K562 (cell line): ENCODE measurements around the gene EXOSC9. TPM values are rescaled to one million over a fixed set of nuclear protein-coding genes. Genes with fewer than 3 reads are reported as not detected.

ENCODE experiments used
- ATAC-seq: fragments of 200-7000 bp; cut with Tn5 transposase; 3 replicates; pipeline ENCODE4 v1.9.1; 2020; ENCODE audit warnings: moderate library complexity
- BruUV-seq: library from RNA; stranded (reverse); fragments of 400-500 nt; replicated peaks from 2 replicates; lab custom pipeline; 2021; lab: Mats Ljungman, UMichigan
- CTCF ChIA-PET: fragments of 300-600 bp; formaldehyde crosslinking; extraction: SDS; loops from one replicate; lab custom pipeline; 2021; ENCODE audit warnings: low intra/inter-chr PET ratio; lab: Yijun Ruan, JAX
- POLR2A ChIA-PET: fragments of 300-600, 350-650 bp; sonication (Branson Sonifier 250); formaldehyde crosslinking; extraction: SDS; loops from one replicate; lab custom pipeline; 2021; ENCODE audit warnings: antibody characterized with exemption, inconsistent platforms; lab: Yijun Ruan, JAX
- DNase-seq, 4 experiments: peaks; one replicate each; pipeline versions ENCODE4 v3.0.0 to v3.0.0-alpha.2; 2011 to 2018; ENCODE audit warnings: low spot score in 3 of 4, mixed read lengths in 3 of 4; ENCODE audit errors: extremely low read depth in 1 of 4
- FAIRE-seq: peaks from 2 replicates; lab custom pipeline; 2011; peaks lifted over from hg19 to GRCh38; lab: Jason Lieb, UNC
- H2AFZ ChIP-seq: 2 replicates; pipeline ENCODE4 v1.6.0; 2011; ENCODE audit warnings: low read depth, low read length, control low read depth, inconsistent platforms
- H3K27ac ChIP-seq: fragments of 200-600 bp; 3 replicates; pipeline ENCODE4 v1.8.0; 2011; ENCODE audit warnings: low read depth, mild to moderate bottlenecking, control low read depth, inconsistent platforms, low read length, moderate library complexity, mixed read lengths; ENCODE audit errors: extremely low read depth
- H3K27me3 ChIP-seq, 2 experiments: fragments of 300-600 bp in 1 of 2; 2 replicates in 1 of 2; 3 replicates in 1 of 2; pipeline versions ENCODE4 v1.6.0 to v1.8.0; 2011; ENCODE audit warnings: inconsistent platforms in 2 of 2, low read length in 2 of 2, mild to moderate bottlenecking in 1 of 2, mixed read lengths in 1 of 2, moderate library complexity in 1 of 2; ENCODE audit not compliant: control insufficient read depth in 2 of 2, insufficient read depth in 2 of 2
- H3K36me3 ChIP-seq: fragments of 300-600 bp; 3 replicates; pipeline ENCODE4 v1.8.0; 2011; ENCODE audit warnings: mild to moderate bottlenecking, low read length, inconsistent platforms; ENCODE audit not compliant: control insufficient read depth, insufficient read depth
- H3K4me1 ChIP-seq, 2 experiments: fragments of 200-600 bp in 1 of 2; replicated peaks in 1 of 2; 2 replicates in 1 of 2; 3 replicates in 1 of 2; pipeline versions ENCODE4 v1.5.1 to v1.8.0; 2011; ENCODE audit warnings: inconsistent platforms in 2 of 2, low read length in 2 of 2, mild to moderate bottlenecking in 1 of 2, mixed read lengths in 1 of 2, moderate library complexity in 1 of 2; ENCODE audit not compliant: control insufficient read depth in 2 of 2, insufficient read depth in 2 of 2
- H3K4me2 ChIP-seq: 2 replicates; pipeline ENCODE4 v1.6.1; 2011; ENCODE audit warnings: low read length, control low read depth, inconsistent platforms, mixed read lengths; ENCODE audit not compliant: insufficient read depth
- H3K4me3 ChIP-seq: fragments of 200-600 bp; sonication (generic), shearing (Covaris generic); 2 replicates; pipeline ENCODE4 v1.5.1; 2016; ENCODE audit warnings: control low read depth, inconsistent platforms
- H3K79me2 ChIP-seq: fragments of 200-600 bp; 3 replicates; pipeline ENCODE4 v1.8.0; 2011; ENCODE audit warnings: low read length, inconsistent platforms; ENCODE audit not compliant: control insufficient read depth, insufficient read depth
- H3K9ac ChIP-seq, 2 experiments: 2 replicates each; pipeline versions ENCODE4 v1.6.0 to v1.6.1; 2011; ENCODE audit warnings: low read depth in 2 of 2, low read length in 2 of 2, control low read depth in 1 of 2, inconsistent platforms in 1 of 2, mild to moderate bottlenecking in 1 of 2, mixed read lengths in 1 of 2; ENCODE audit not compliant: insufficient read depth in 1 of 2
- H3K9me1 ChIP-seq: one replicate; pipeline ENCODE4 v1.6.0; 2011; ENCODE audit warnings: inconsistent platforms, mild to moderate bottlenecking, low read length, moderate library complexity; ENCODE audit not compliant: control insufficient read depth, insufficient read depth
- H3K9me3 ChIP-seq: replicated peaks from 2 replicates; pipeline ENCODE4 v1.5.1; 2011; ENCODE audit warnings: low read depth, low read length, inconsistent platforms; ENCODE audit not compliant: control insufficient read depth, insufficient read depth
- H4K20me1 ChIP-seq: replicated peaks from 2 replicates; pipeline ENCODE4 v1.6.1; 2011; ENCODE audit warnings: low read length, inconsistent platforms, mixed read lengths; ENCODE audit not compliant: control insufficient read depth, insufficient read depth
- BHLHE40 ChIP-seq: IDR thresholded peaks from 2 replicates; pipeline ENCODE4 v1.6.1; 2011; ENCODE audit warnings: low read length, improper control_type of control experiment
- CBX5 ChIP-seq: IDR thresholded peaks from 2 replicates; pipeline ENCODE4 v1.6.1; 2014; ENCODE audit warnings: low read depth, borderline replicate concordance
- FOXK2 ChIP-seq, 2 experiments: fragments of 450-650 bp; IDR thresholded peaks in 1 of 2; conservative IDR thresholded peaks in 1 of 2; 2 replicates each; pipeline ENCODE4 v1.6.1; 2016; ENCODE audit warnings: low read depth in 2 of 2, mild to moderate bottlenecking in 1 of 2
- FUS ChIP-seq: fragments of 200-400 bp; formaldehyde crosslinking; optimal IDR thresholded peaks from 2 replicates; pipeline ENCODE3; 2017; ENCODE audit warnings: low read depth, low read length
- GABPB1 ChIP-seq: sonication (generic); formaldehyde crosslinking; IDR thresholded peaks from 2 replicates; pipeline ENCODE4 v1.8.0; 2022; ENCODE audit warnings: mild to moderate bottlenecking, missing genetic modification reagents
- HNRNPUL1 ChIP-seq: fragments of 200-400 bp; formaldehyde crosslinking; IDR thresholded peaks from 2 replicates; pipeline ENCODE4 v1.6.1; 2017; ENCODE audit warnings: low read length
- KLF1 ChIP-seq: fragments of 450-650 bp; IDR thresholded peaks from 2 replicates; pipeline ENCODE4 v1.6.1; 2016; ENCODE audit warnings: missing genetic modification characterization, missing compliant biosample characterization
- KLF13 ChIP-seq: fragments of 450-650 bp; IDR thresholded peaks from 2 replicates; pipeline ENCODE4 v1.6.1; 2016; ENCODE audit warnings: missing genetic modification characterization, low read depth, mild to moderate bottlenecking, missing compliant biosample characterization, moderate library complexity, borderline replicate concordance
- MXI1 ChIP-seq: IDR thresholded peaks from 2 replicates; pipeline ENCODE4 v1.6.1; 2011; ENCODE audit warnings: low read depth, mild to moderate bottlenecking, improper control_type of control experiment, low read length
- PTRF ChIP-seq: fragments of 450-650 bp; IDR thresholded peaks from 2 replicates; pipeline ENCODE4 v1.6.1; 2016; ENCODE audit warnings: mild to moderate bottlenecking, missing genetic modification characterization, missing compliant biosample characterization
- SMC3 ChIP-seq: conservative IDR thresholded peaks from 2 replicates; pipeline ENCODE4 v1.6.1; 2011; ENCODE audit warnings: low read depth, low read length, improper control_type of control experiment; ENCODE audit not compliant: insufficient read depth
- ZFP1 ChIP-seq: fragments of 450-650 bp; formaldehyde crosslinking; IDR thresholded peaks from 2 replicates; pipeline ENCODE4 v1.4.0; 2020; ENCODE audit warnings: mild to moderate bottlenecking, mixed read lengths
- ZNF695 ChIP-seq: fragments of 450-650 bp; formaldehyde crosslinking; IDR thresholded peaks from 2 replicates; pipeline ENCODE4 v1.4.0; 2020; ENCODE audit warnings: mild to moderate bottlenecking, moderate library complexity
- ZNF75A ChIP-seq: fragments of 450-650 bp; formaldehyde crosslinking; IDR thresholded peaks from 2 replicates; pipeline ENCODE4 v1.4.0; 2020; ENCODE audit warnings: mild to moderate bottlenecking
- WGBS: fragments of 100-300 bp; shearing (Covaris generic); methylation state at CpG from one replicate; pipeline ENCODE4 v1.1.6; 2016; ENCODE audit warnings: low coverage, mixed read lengths; ENCODE audit not compliant: insufficient coverage; ENCODE audit errors: missing lambda C conversion rate; 5-methylcytosine and 5-hydroxymethylcytosine counted together
- in situ Hi-C: fragments of 300-500 bp; cut with MboI; formaldehyde crosslinking; loops from 4 replicates; pipeline ENCODE4 v1.15.0; 2018; ENCODE audit warnings: inconsistent platforms, mixed read lengths
- intact Hi-C: fragments of 100-400 bp; cut with micrococcal nuclease; formaldehyde crosslinking; loops from 2 replicates; pipeline ENCODE4 v1.14.2; 2022
- polyA plus RNA-seq, 8 experiments: library from polyadenylated mRNA; depleted of rRNA in 4 of 8; stranded (reverse) in 5 of 8; unstranded in 3 of 8; fragments of >200 nt; fragmentation: Nextera tagmentation in 2 of 8; fragmentation: Illumina TruSeq in 1 of 8; extraction: Ambion mirVana in 2 of 8; extraction: Trizol in 1 of 8; gene quantifications; 2 replicates each; pipeline versions ENCODE4 v1.2.1 to v1.2.3, GENCODE V29; 2011 to 2014; ENCODE audit warnings: inconsistent platforms in 1 of 8, missing spikeins in 1 of 8
- total RNA-seq, 7 experiments: library from RNA; depleted of rRNA in 6 of 7; stranded (reverse); fragments of >200 nt in 6 of 7; fragmentation: Illumina TruSeq in 2 of 7; extraction: Trizol in 2 of 7; gene quantifications; 2 replicates each; pipeline versions ENCODE4 v1.2.1 to v1.2.3, GENCODE V29; 2011 to 2021; ENCODE audit warnings: low replicate concordance in 1 of 7
- TF ChIP-seq, protein P1 (sequence below): sonication (generic); formaldehyde crosslinking; IDR thresholded peaks from 2 replicates; pipeline ENCODE4 v1.8.1; 2023; ENCODE audit warnings: mild to moderate bottlenecking, missing genetic modification reagents
- TF ChIP-seq, protein P2 (sequence below), 2 experiments: fragments of 450-650 bp; IDR thresholded peaks; 2 replicates each; pipeline ENCODE4 v1.6.1; 2016
- TF ChIP-seq, protein P3 (sequence below): sonication (generic); formaldehyde crosslinking; IDR thresholded peaks from 2 replicates; pipeline ENCODE4 v1.5.0; 2020; ENCODE audit warnings: missing genetic modification reagents
- TF ChIP-seq, protein P4 (sequence below): fragments of 200-800 bp; sonication (Bioruptor generic); IDR thresholded peaks from 2 replicates; pipeline ENCODE4 v1.6.1; 2017; ENCODE audit warnings: missing genetic modification characterization, missing compliant biosample characterization

EXOSC9 gene
- total and polyA plus RNA-seq, 9 of the 15 experiments (the other 6 are each of a cell fraction or from before 2014, with no cell fraction given), result 64.7 to 166 (median 115) TPM

DNA sequence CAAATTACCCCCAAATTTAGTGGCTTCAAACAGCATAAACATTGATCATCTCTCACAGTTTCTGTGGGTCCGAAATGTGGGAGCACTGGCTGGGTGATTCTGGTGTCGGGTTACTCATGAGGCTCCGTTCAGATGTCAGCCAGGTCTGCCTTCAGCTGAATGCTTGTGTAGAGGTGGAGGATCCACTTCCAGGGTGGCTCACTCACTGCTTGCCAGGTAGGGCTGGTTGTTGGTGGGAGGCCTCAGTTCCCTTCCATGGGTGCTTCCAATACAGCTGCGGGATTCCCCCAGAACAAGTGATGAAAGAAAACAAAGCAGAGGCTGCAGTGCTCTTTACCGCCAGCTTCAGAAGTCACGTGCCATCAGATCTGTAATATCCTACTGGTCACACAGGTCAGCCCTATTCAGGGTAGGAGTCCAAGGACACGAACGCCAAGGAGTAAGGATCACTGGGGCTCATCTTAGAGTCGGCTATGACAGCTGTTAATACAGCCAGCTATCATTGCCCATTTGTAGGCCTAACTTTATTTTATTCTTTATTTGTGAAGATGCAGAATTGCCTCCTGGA is 35.1 kb upstream of the EXOSC9 start:
- POLR2A ChIA-PET, result interaction anchor here (0.6 to 0.7 kb wide), 2 partner anchors 13 to 54 kb away, joined by 3 to 5 read pairs; no protein-coding TSS in a partner anchor
- H3K4me1 ChIP-seq, result peaks cover 0 to 10% of the 10 kb centered on the region in 2 experiments; a peak in 2 of 5 replicates
- peaks cover 41 to 55% of the 10 kb centered on the region in 2 experiments for H3K27me3 ChIP-seq
- H3K4me3 ChIP-seq, result no peak overlapping the region
- H3K9me3 ChIP-seq, result no peaks in the 10 kb centered on the region
- H2AFZ ChIP-seq, result no peak overlapping the region
- no peaks in the 10 kb centered on the region for H3K79me2 ChIP-seq
- peak; percentile 53 for ATAC-seq
- no peaks in the 10 kb centered on the region for H4K20me1 ChIP-seq
- no peak overlapping the region for H3K9ac ChIP-seq
- no peak overlapping the region for H3K4me2 ChIP-seq
- H3K9me1 ChIP-seq, result no peaks in the 10 kb centered on the region
- WGBS, result 12% methylated on average over 9 of the region's 9 CpGs
- CTCF ChIA-PET, result no interaction called here
- in situ Hi-C loops (no loop called here), intact Hi-C loops (no loop called here)
- no peaks in the 10 kb centered on the region for H3K36me3 ChIP-seq
- no peak for FAIRE-seq
- no peak overlapping the region for H3K27ac ChIP-seq
- BruUV-seq, result no TSS peak
- no peak for DNase-seq
- TF ChIP-seq ZFP1 (CRISPR knock-in tag) (no peak), FOXK2 (conservative IDR thresholded peaks at IDR 0.05 in 1 of 2, IDR thresholded peaks at IDR 0.05 in 1 of 2; ENCODE audit: low read depth in 2 of 2) (no peak), MXI1 (no peak), GABPB1 (CRISPR knock-in tag) (no peak), FUS (no peak), KLF13 (tag) (no peak), BHLHE40 (peak; percentile 42; the same call in 1 of the 2 replicates), ZNF75A (CRISPR knock-in tag) (no peak), CBX5 (no peak), HNRNPUL1 (no peak), ZNF695 (CRISPR knock-in tag) (no peak), SMC3 (no peak), KLF1 (no peak), PTRF (tag) (no peak)
- TF ChIP-seq, protein P1, sequence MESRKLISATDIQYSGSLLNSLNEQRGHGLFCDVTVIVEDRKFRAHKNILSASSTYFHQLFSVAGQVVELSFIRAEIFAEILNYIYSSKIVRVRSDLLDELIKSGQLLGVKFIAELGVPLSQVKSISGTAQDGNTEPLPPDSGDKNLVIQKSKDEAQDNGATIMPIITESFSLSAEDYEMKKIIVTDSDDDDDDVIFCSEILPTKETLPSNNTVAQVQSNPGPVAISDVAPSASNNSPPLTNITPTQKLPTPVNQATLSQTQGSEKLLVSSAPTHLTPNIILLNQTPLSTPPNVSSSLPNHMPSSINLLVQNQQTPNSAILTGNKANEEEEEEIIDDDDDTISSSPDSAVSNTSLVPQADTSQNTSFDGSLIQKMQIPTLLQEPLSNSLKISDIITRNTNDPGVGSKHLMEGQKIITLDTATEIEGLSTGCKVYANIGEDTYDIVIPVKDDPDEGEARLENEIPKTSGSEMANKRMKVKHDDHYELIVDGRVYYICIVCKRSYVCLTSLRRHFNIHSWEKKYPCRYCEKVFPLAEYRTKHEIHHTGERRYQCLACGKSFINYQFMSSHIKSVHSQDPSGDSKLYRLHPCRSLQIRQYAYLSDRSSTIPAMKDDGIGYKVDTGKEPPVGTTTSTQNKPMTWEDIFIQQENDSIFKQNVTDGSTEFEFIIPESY, result 0 out of 2 replicates have a peak, but pooled peaks have one; percentile 26
- TF ChIP-seq, protein P2, sequence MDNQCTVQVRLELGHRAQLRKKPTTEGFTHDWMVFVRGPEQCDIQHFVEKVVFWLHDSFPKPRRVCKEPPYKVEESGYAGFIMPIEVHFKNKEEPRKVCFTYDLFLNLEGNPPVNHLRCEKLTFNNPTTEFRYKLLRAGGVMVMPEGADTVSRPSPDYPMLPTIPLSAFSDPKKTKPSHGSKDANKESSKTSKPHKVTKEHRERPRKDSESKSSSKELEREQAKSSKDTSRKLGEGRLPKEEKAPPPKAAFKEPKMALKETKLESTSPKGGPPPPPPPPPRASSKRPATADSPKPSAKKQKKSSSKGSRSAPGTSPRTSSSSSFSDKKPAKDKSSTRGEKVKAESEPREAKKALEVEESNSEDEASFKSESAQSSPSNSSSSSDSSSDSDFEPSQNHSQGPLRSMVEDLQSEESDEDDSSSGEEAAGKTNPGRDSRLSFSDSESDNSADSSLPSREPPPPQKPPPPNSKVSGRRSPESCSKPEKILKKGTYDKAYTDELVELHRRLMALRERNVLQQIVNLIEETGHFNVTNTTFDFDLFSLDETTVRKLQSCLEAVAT (IDR thresholded peaks at IDR 0.05), result no peak
- TF ChIP-seq, protein P3, sequence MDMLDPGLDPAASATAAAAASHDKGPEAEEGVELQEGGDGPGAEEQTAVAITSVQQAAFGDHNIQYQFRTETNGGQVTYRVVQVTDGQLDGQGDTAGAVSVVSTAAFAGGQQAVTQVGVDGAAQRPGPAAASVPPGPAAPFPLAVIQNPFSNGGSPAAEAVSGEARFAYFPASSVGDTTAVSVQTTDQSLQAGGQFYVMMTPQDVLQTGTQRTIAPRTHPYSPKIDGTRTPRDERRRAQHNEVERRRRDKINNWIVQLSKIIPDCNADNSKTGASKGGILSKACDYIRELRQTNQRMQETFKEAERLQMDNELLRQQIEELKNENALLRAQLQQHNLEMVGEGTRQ (CRISPR knock-in tag), result peak; percentile 52
- TF ChIP-seq, protein P4, sequence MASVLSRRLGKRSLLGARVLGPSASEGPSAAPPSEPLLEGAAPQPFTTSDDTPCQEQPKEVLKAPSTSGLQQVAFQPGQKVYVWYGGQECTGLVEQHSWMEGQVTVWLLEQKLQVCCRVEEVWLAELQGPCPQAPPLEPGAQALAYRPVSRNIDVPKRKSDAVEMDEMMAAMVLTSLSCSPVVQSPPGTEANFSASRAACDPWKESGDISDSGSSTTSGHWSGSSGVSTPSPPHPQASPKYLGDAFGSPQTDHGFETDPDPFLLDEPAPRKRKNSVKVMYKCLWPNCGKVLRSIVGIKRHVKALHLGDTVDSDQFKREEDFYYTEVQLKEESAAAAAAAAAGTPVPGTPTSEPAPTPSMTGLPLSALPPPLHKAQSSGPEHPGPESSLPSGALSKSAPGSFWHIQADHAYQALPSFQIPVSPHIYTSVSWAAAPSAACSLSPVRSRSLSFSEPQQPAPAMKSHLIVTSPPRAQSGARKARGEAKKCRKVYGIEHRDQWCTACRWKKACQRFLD, result no peak
